HEK293 (cell line): Measurements from ENCODE around the gene THAP3.

Experiments used
- CTCF ChIA-PET: fragments of 350-600 bp; formaldehyde crosslinking; extraction: SDS; loops from one replicate; lab custom pipeline; 2021; ENCODE audit warnings: antibody characterized with exemption; lab: Yijun Ruan, JAX
- POLR2A ChIA-PET: fragments of 300-600 bp; formaldehyde crosslinking; extraction: SDS; loops from one replicate; lab custom pipeline; 2020; ENCODE audit warnings: antibody characterized with exemption, inconsistent platforms; lab: Yijun Ruan, JAX
- H3K27ac ChIP-seq: fragments of 200-500 bp; sonication (Bioruptor generic); 2 replicates; pipeline ENCODE4 v1.5.1; 2014; ENCODE audit warnings: low read depth, low read length, control low read depth, inconsistent platforms; ENCODE audit errors: extremely low read depth
- H3K36me3 ChIP-seq, 2 experiments: fragments of 200-500 bp in 1 of 2; sonication (Bioruptor generic) in 1 of 2; 1 replicate in 1 of 2; 2 replicates in 1 of 2; pipeline ENCODE4 v1.5.1; 2014 to 2017; ENCODE audit warnings: inconsistent platforms in 2 of 2, low read length in 2 of 2; ENCODE audit not compliant: control insufficient read depth in 2 of 2, insufficient read depth in 1 of 2
- H3K4me1 ChIP-seq: fragments of 200-500 bp; sonication (Bioruptor generic); 2 replicates; pipeline ENCODE4 v1.5.1; 2014; ENCODE audit warnings: mild to moderate bottlenecking, low read length, inconsistent platforms; ENCODE audit not compliant: control insufficient read depth, insufficient read depth
- H3K4me3 ChIP-seq: 2 replicates; pipeline ENCODE4 v1.5.1; 2011; ENCODE audit warnings: low read depth, mild to moderate bottlenecking, control low read depth, low read length, moderate library complexity
- H3K9me3 ChIP-seq: fragments of 200-500 bp; sonication (Bioruptor generic); 2 replicates; pipeline ENCODE4 v1.5.1; 2014; ENCODE audit warnings: low read depth, low read length, inconsistent platforms; ENCODE audit not compliant: control insufficient read depth, insufficient read depth
- AEBP2 ChIP-seq: fragments of 450-650 bp; formaldehyde crosslinking; IDR thresholded peaks from 2 replicates; pipeline ENCODE4 v1.5.1; 2016; ENCODE audit warnings: missing biosample characterization, missing genetic modification characterization, borderline replicate concordance
- HOXA7 ChIP-seq: sonication (generic); formaldehyde crosslinking; IDR thresholded peaks from 2 replicates; pipeline ENCODE4 v1.8.1; 2022; ENCODE audit warnings: missing genetic modification reagents, borderline replicate concordance
- HOXD13 ChIP-seq: sonication (generic); formaldehyde crosslinking; IDR thresholded peaks from 2 replicates; pipeline ENCODE4 v1.8.0; 2022; ENCODE audit warnings: missing genetic modification reagents, borderline replicate concordance
- KLF7 ChIP-seq: fragments of 450-650 bp; formaldehyde crosslinking; IDR thresholded peaks from 2 replicates; pipeline ENCODE4 v1.5.1; 2016; ENCODE audit warnings: missing biosample characterization, missing genetic modification characterization, borderline replicate concordance
- KLF8 ChIP-seq: fragments of 450-650 bp; formaldehyde crosslinking; IDR thresholded peaks from 2 replicates; pipeline ENCODE4 v1.5.1; 2016; ENCODE audit warnings: missing biosample characterization, missing genetic modification characterization
- REST ChIP-seq: fragments of 450-650 bp; formaldehyde crosslinking; IDR thresholded peaks from 2 replicates; pipeline ENCODE4 v1.5.1; 2016; ENCODE audit warnings: missing biosample characterization, missing genetic modification characterization
- SCRT1 ChIP-seq: fragments of 450-650 bp; formaldehyde crosslinking; IDR thresholded peaks from 2 replicates; pipeline ENCODE4 v1.5.1; 2016; ENCODE audit warnings: missing biosample characterization, missing genetic modification characterization, borderline replicate concordance
- ZBTB20 ChIP-seq: fragments of 450-650 bp; formaldehyde crosslinking; IDR thresholded peaks from 2 replicates; pipeline ENCODE4 v1.5.1; 2016; ENCODE audit warnings: missing biosample characterization, missing genetic modification characterization
- ZFHX2 ChIP-seq: fragments of 450-650 bp; formaldehyde crosslinking; conservative IDR thresholded peaks from 2 replicates; pipeline ENCODE4 v1.5.1; 2016; ENCODE audit warnings: missing biosample characterization, missing genetic modification characterization
- ZNF121 ChIP-seq: fragments of 450-650 bp; formaldehyde crosslinking; IDR thresholded peaks from 2 replicates; pipeline ENCODE4 v1.5.1; 2016; ENCODE audit warnings: missing biosample characterization, missing genetic modification characterization
- ZNF18 ChIP-seq: fragments of 450-650 bp; formaldehyde crosslinking; IDR thresholded peaks from 2 replicates; pipeline ENCODE4 v1.5.1; 2016; ENCODE audit warnings: missing biosample characterization, missing genetic modification characterization
- ZNF280D ChIP-seq: fragments of 450-650 bp; formaldehyde crosslinking; IDR thresholded peaks from 2 replicates; pipeline ENCODE4 v1.5.1; 2016; ENCODE audit warnings: missing biosample characterization, missing genetic modification characterization
- ZNF311 ChIP-seq: fragments of 450-650 bp; formaldehyde crosslinking; IDR thresholded peaks from 2 replicates; pipeline ENCODE4 v1.5.1; 2017; ENCODE audit warnings: missing biosample characterization, missing genetic modification characterization, borderline replicate concordance
- ZNF366 ChIP-seq: fragments of 450-650 bp; formaldehyde crosslinking; conservative IDR thresholded peaks from 2 replicates; pipeline ENCODE4 v1.5.1; 2016; ENCODE audit warnings: missing biosample characterization, missing genetic modification characterization
- ZNF488 ChIP-seq: fragments of 450-650 bp; formaldehyde crosslinking; IDR thresholded peaks from 2 replicates; pipeline ENCODE4 v1.5.1; 2016; ENCODE audit warnings: missing biosample characterization, missing genetic modification characterization
- ZNF549 ChIP-seq: fragments of 450-650 bp; IDR thresholded peaks from 2 replicates; pipeline ENCODE4 v1.5.1; 2018; ENCODE audit warnings: missing biosample characterization, missing genetic modification characterization, mild to moderate bottlenecking, inconsistent platforms, moderate library complexity
- ZNF830 ChIP-seq: fragments of 450-650 bp; IDR thresholded peaks from 2 replicates; pipeline ENCODE4 v1.5.0; 2018; ENCODE audit warnings: missing biosample characterization, missing genetic modification characterization, low read depth, mild to moderate bottlenecking, moderate library complexity
- ZNF843 ChIP-seq: fragments of 450-650 bp; formaldehyde crosslinking; IDR thresholded peaks from 2 replicates; pipeline ENCODE4 v1.5.1; 2016; ENCODE audit warnings: missing biosample characterization, missing genetic modification characterization

Gene THAP3

GRCh38 chr1:6666696-6667095 lies 42.0 kb downstream of the THAP3 start (continued):
- TF ChIP-seq ZNF18 (tag by site-specific recombination) (no peak), ZFHX2 (tag by site-specific recombination) (no peak)

- POLR2A ChIA-PET: no interaction called here
- peaks cover 0 to 57% of the 10 kb centered on the region in 2 experiments; a peak in 2 of 3 replicates for H3K36me3 ChIP-seq
- no peaks in the 10 kb centered on the region for H3K4me1 ChIP-seq
- TF ChIP-seq ZNF311: no peak
- no peak for TF ChIP-seq ZNF488 (tag by site-specific recombination)
- TF ChIP-seq ZBTB20 (tag by site-specific recombination): no peak
- no peak for TF ChIP-seq ZNF843
- TF ChIP-seq HOXA7 (CRISPR knock-in tag): no peak
- TF ChIP-seq ZNF366: no peak
- no peak for TF ChIP-seq HOXD13 (CRISPR knock-in tag)
- no peak for TF ChIP-seq ZNF549 (tag by site-specific recombination)
- no peak for TF ChIP-seq ZNF830 (tag by site-specific recombination)
- no peak for TF ChIP-seq KLF8
- no peak for TF ChIP-seq SCRT1 (tag by site-specific recombination)
- TF ChIP-seq ZNF121 (tag by site-specific recombination): no peak
- no peak for TF ChIP-seq REST (tag by site-specific recombination)
- TF ChIP-seq ZNF280D (tag by site-specific recombination): no peak
- TF ChIP-seq KLF7 (tag by site-specific recombination): no peak
- TF ChIP-seq AEBP2: no peak
- TF ChIP-seq, all 188 proteins: peak for 0
- no peak overlapping the region for H3K4me3 ChIP-seq
- no peak overlapping the region for H3K27ac ChIP-seq
- CTCF ChIA-PET: interaction anchor here (0.6 kb wide), 1 partner anchor 19 kb away, joined by 4 read pairs; no protein-coding TSS in a partner anchor
- H3K9me3 ChIP-seq: no peaks in the 10 kb centered on the region
Measured at GRCh38 chr1:6667139-6667538, 42.5 kb downstream of the THAP3 start.
